Middle frontal gyrus (tissue), 1 donor: ENCODE measurements around the gene SLC25A45.
"Not testable (repeated sequence)": the region's sequence is repeated elsewhere in the genome, so short reads cannot be mapped to it uniquely, and the experiment has no call there.

Experiments
- DNase-seq: peaks from one replicate; pipeline ENCODE4 v3.0.0-alpha.2; 2015; ENCODE audit warnings: low spot score; ENCODE audit errors: extremely low spot score

The SLC25A45 gene

GRCh38 chr11:65421794-65422632 lies 39.6 kb upstream of the SLC25A45 start:
- DNase-seq: peak; percentile 90

- peak; percentile 68 for DNase-seq
These were observed 38.7 kb upstream of the SLC25A45 start for GRCh38 chr11:65420979-65421793.

GRCh38 chr11:65420506-65420905 lies 38.1 kb upstream of the SLC25A45 start:
- DNase-seq: no peak

GRCh38 chr11:65419772-65420481 lies 37.5 kb upstream of the SLC25A45 start:
- DNase-seq: peak; percentile 73

GRCh38 chr11:65419460-65419771 lies 37.0 kb upstream of the SLC25A45 start:
- DNase-seq: no peak

- DNase-seq: peak; percentile 77
These were observed 36.4 kb upstream of the SLC25A45 start for GRCh38 chr11:65418681-65419459.

- DNase-seq: no peak
These were observed 35.9 kb upstream of the SLC25A45 start for GRCh38 chr11:65418431-65418680.

GRCh38 chr11:65417702-65418430 lies 35.4 kb upstream of the SLC25A45 start:
- DNase-seq: no peak

GRCh38 chr11:65416841-65417701 lies 34.6 kb upstream of the SLC25A45 start:
- DNase-seq: no peak

GRCh38 chr11:65416341-65416824 lies 33.9 kb upstream of the SLC25A45 start:
- peak; percentile 85 for DNase-seq

- no peak for DNase-seq
These were observed 33.3 kb upstream of the SLC25A45 start for GRCh38 chr11:65415499-65416340.

- DNase-seq: no peak
These were observed 32.5 kb upstream of the SLC25A45 start for GRCh38 chr11:65414776-65415498.

GRCh38 chr11:65413077-65413664 lies 30.7 kb upstream of the SLC25A45 start:
- DNase-seq: not testable (repeated sequence)

- DNase-seq: no peak
These were observed 30.0 kb upstream of the SLC25A45 start for GRCh38 chr11:65412271-65413076.

- no peak for DNase-seq
These were observed 29.2 kb upstream of the SLC25A45 start for GRCh38 chr11:65411681-65412070.

- no peak for DNase-seq
These were observed 28.7 kb upstream of the SLC25A45 start for GRCh38 chr11:65410936-65411680.
